ENCODE data around the gene CYSTM1. TPM values are rescaled to one million over a fixed set of nuclear protein-coding genes. Genes with fewer than 3 reads are reported as not detected.

The CYSTM1 gene
- total and polyA plus RNA-seq, 2 of the 8 experiments (the other 6 are each of a cell fraction or from before 2014, with no cell fraction given): 25.0 to 47.8 TPM

GRCh38 chr5:140213370-140213983 lies 38.5 kb downstream of the CYSTM1 start:
- Histone ChIP-seq H3K27me3 (replicated peaks in 1 of 4; ENCODE audit: control insufficient read depth in 3 of 4, extremely low read depth in 1 of 4, insufficient read depth in 3 of 4, low read length in 3 of 4) (no peaks in the 10 kb centered on the region), H3K18ac (ENCODE audit: extremely low read depth, low read length) (no peak overlapping the region), H3K79me2 (ENCODE audit: control insufficient read depth in 1 of 2, insufficient read depth in 2 of 2, low read length in 2 of 2) (no peaks in the 10 kb centered on the region), H2BK120ac (replicated peaks; ENCODE audit: low read depth, low read length) (no peak overlapping the region), H2BK20ac (ENCODE audit: low read length) (no peak overlapping the region), H3K79me1 (ENCODE audit: low read depth, low read length) (no peaks in the 10 kb centered on the region), H3K14ac (ENCODE audit: insufficient read length) (no peak overlapping the region), H2BK12ac (ENCODE audit: low read depth, low read length) (no peak overlapping the region), H3K4ac (replicated peaks; ENCODE audit: insufficient read length, low read depth, low read length) (no peak overlapping the region), H4K91ac (replicated peaks; ENCODE audit: insufficient read length, low read length) (no peak overlapping the region), H4K20me1 (replicated peaks in 1 of 2; ENCODE audit: control insufficient read depth in 1 of 2, insufficient read depth in 2 of 2, low read length in 2 of 2) (no peaks in the 10 kb centered on the region), H3K36me3 (ENCODE audit: control insufficient read depth in 2 of 4, insufficient read depth in 4 of 4, low read length in 3 of 4) (no peaks in the 10 kb centered on the region), H3K9ac (replicated peaks in 1 of 4; ENCODE audit: extremely low read depth in 1 of 4, low read depth in 3 of 4, low read length in 3 of 4) (no peak overlapping the region), H3K23ac (ENCODE audit: insufficient read length) (no peak overlapping the region), H3K9me3 (ENCODE audit: insufficient read depth in 2 of 2, low read depth in 1 of 2, low read length in 1 of 2) (no peaks in the 10 kb centered on the region), H3K23me2 (ENCODE audit: low read depth, low read length) (no peaks in the 10 kb centered on the region), H4K8ac (ENCODE audit: extremely low read depth, insufficient read depth, low read length) (no peak overlapping the region), H2BK15ac (ENCODE audit: low read length) (no peak overlapping the region), H3K4me2 (ENCODE audit: insufficient read depth in 1 of 2, low read depth in 2 of 2, low read length in 2 of 2) (no peak overlapping the region), H3K56ac (replicated peaks; ENCODE audit: insufficient read length, low read depth, low read length) (no peak overlapping the region), H2AK5ac (ENCODE audit: low read depth, low read length) (no peak overlapping the region), H4K5ac (ENCODE audit: insufficient read length, low read depth, low read length) (no peak overlapping the region), H2BK5ac (ENCODE audit: low read depth, low read length) (no peak overlapping the region), H3K27ac (ENCODE audit: low read depth, low read length) (no peak overlapping the region), H3K4me1 (replicated peaks in 1 of 4; ENCODE audit: control insufficient read depth in 3 of 4, insufficient read depth in 4 of 4, low read length in 3 of 4) (no peaks in the 10 kb centered on the region), H2AFZ (ENCODE audit: low read length) (no peak overlapping the region), H3K4me3 (ENCODE audit: extremely low read depth in 1 of 4, insufficient read depth in 2 of 4, low read depth in 3 of 4, low read length in 4 of 4) (no peak overlapping the region)
- ChIA-PET CTCF (ENCODE audit: partially characterized antibody) (interaction anchor here (0.6 to 1.4 kb wide), 4 partner anchors 8 to 24 kb away, joined by 3 to 4 read pairs (median 3); no protein-coding TSS in a partner anchor), POLR2A (ENCODE audit: partially characterized antibody) (interaction anchor here (1.5 kb wide), 1 partner anchor 24 kb away, joined by 4 read pairs; no protein-coding TSS in a partner anchor)
- no peak for DNase-seq (ENCODE audit: low read depth in 1 of 2, low spot score in 2 of 2)
- TF ChIP-seq FOSL1 (IDR thresholded peaks at IDR 0.05; ENCODE audit: insufficient read depth, low read depth, low read length) (no peak), SRF (IDR thresholded peaks at IDR 0.05; ENCODE audit: low read depth, low read length) (no peak), SIN3A (conservative IDR thresholded peaks at IDR 0.05 in 1 of 2, IDR thresholded peaks at IDR 0.05 in 1 of 2; ENCODE audit: low read depth in 1 of 2, low read length in 2 of 2) (no peak), KDM4A (IDR thresholded peaks at IDR 0.05; ENCODE audit: low read depth, low read length, severe bottlenecking) (no peak), SIRT6 (IDR thresholded peaks at IDR 0.05; ENCODE audit: low read length) (no peak), GABPA (IDR thresholded peaks at IDR 0.05; ENCODE audit: borderline replicate concordance, insufficient read depth, low read length) (no peak), CHD2 (IDR thresholded peaks at IDR 0.05; ENCODE audit: low read length) (no peak), TCF12 (IDR thresholded peaks at IDR 0.05; ENCODE audit: low read depth, low read length) (no peak)
- no peak for FAIRE-seq
- WGBS, 2 experiments (ENCODE audit: extremely low coverage in 1 of 2, insufficient coverage in 1 of 2, insufficient read length in 1 of 2, insufficient replicate concordance in 2 of 2, low coverage in 1 of 2, low lambda C conversion rate in 2 of 2, missing lambda C conversion rate in 1 of 2): 88% methylated on average over 1 of the region's 1 CpG; no CpG with 5 or more reads in 1 of the 2 experiments

All from H1 (cell line).